Type B pancreatic cell (in vitro differentiated cells): ENCODE data around the gene PKP4. TPM values are rescaled to one million over a fixed set of nuclear protein-coding genes. Genes with fewer than 3 reads are reported as not detected.

Experiments used
- DNase-seq: peaks from one replicate; pipeline ENCODE4 v3.0.0; 2021; ENCODE audit warnings: mixed read lengths; ENCODE audit not compliant: unreplicated experiment; ENCODE audit errors: extremely low spot score
- H3K27ac Mint-ChIP-seq: 2 replicates; pipeline ENCODE4 v1.8.0; 2021; ENCODE audit warnings: mild to moderate bottlenecking, mixed read lengths
- H3K27me3 Mint-ChIP-seq: 2 replicates; pipeline ENCODE4 v1.8.0; 2021; ENCODE audit warnings: mixed read lengths
- H3K36me3 Mint-ChIP-seq: 2 replicates; pipeline ENCODE4 v1.8.0; 2021; ENCODE audit warnings: mixed read lengths
- H3K4me1 Mint-ChIP-seq: one replicate; pipeline ENCODE4 v1.8.0; 2021; ENCODE audit warnings: mixed read lengths; ENCODE audit not compliant: unreplicated experiment
- H3K4me3 Mint-ChIP-seq: 2 replicates; pipeline ENCODE4 v1.8.0; 2021; ENCODE audit warnings: mild to moderate bottlenecking, mixed read lengths
- H3K9me3 Mint-ChIP-seq: 2 replicates; pipeline ENCODE4 v1.8.0; 2021; ENCODE audit warnings: mixed read lengths
- CTCF ChIP-seq: fragments of 200-600 bp; sonication (generic); conservative IDR thresholded peaks from 2 replicates; pipeline ENCODE4 v1.5.0; 2021; ENCODE audit warnings: antibody characterized with exemption, mild to moderate bottlenecking
- total RNA-seq: library from RNA; stranded (reverse); gene quantifications from 2 replicates; pipeline ENCODE4 v1.2.1, GENCODE V29; 2021; ENCODE audit warnings: low replicate concordance

PKP4 gene
- total RNA-seq, 1 donor from 2014 or later, result 73.6 TPM

DNA sequence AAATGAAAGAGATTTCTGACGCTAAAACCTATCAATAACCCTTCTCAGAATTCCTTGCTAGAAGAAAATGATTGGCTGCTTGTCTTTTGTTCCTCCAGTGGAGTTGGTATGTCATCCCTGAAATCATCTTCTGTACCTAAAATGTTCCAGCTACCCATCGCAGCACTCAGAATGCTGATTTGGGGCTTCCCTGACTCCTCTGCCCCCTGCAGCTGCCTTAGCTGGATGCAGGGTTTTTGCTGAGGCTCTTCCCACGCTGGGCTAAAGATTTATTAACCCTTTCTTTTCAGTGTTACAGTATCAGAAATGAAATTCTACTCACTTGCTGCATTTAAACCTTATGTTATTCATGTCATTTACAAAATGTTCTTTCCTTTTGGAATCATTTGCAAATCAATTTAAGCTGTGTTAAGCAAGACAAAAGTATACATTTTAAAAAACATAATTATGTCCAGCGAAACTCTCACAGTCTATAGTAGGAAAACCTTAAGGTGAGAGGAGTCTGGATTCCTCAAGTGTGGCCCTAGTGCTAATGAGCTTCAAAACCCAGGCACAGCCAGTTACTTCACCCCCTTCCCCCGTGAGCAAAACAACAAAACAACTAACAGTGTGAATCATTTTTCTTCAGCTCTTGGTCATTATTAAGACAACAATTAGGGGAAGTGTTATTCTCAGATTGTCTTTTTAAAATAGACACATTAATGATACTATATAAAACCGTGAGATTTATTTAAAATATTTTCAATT lies 32.8 kb downstream of the PKP4 start:
- DNase-seq, result no peak
- Mint-ChIP-seq H3K4me3 (no peak overlapping the region), H3K36me3 (peaks cover 1% of the 10 kb centered on the region), H3K27me3 (no peaks in the 10 kb centered on the region), H3K9me3 (no peaks in the 10 kb centered on the region), H3K4me1 (peaks cover 41% of the 10 kb centered on the region), H3K27ac (no peak overlapping the region)
- no peak for TF ChIP-seq CTCF

DNA sequence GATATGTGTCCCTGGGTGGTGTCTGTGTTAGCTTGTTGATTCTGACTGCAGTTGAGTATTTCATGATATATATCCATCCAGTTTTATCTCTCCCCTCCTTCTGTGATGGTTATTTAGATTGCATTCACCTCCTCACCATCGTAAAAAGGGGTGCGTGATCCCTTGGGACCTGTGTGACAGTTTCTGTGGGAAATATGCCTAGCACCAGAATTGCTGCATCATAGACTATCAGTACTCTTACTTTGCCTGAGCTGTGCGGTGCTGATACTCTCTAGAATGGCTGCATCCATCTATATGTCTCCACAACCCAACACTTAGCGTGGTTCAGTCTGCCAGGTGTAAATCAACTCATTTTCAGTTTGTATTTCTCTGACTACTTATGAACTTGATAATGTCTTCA lies 34.3 kb downstream of the PKP4 start:
- no peaks in the 10 kb centered on the region for H3K9me3 Mint-ChIP-seq
- TF ChIP-seq CTCF, result no peak

DNA sequence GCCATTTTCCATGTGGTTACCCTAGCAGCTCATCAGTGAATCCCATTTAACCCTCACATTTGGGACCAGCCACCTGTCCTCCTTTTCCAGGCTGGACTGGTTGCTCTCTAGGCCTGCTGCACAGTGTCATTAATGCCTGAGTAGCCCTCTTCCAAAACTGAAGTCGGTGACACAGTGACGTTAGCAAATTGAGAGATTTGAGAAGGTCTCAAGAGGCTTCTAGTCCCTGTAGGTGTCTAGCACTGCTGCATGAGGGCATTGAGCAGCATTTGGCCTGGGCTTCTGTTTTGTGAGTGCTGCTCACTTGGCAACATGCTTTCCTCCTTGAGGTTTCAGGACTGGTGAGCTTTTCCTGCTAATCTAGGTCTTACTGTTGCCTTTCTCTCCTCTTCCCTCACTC lies 36.7 kb downstream of the PKP4 start:
- Mint-ChIP-seq H3K36me3 (no peaks in the 10 kb centered on the region), H3K4me1 (peaks cover 35% of the 10 kb centered on the region), H3K4me3 (no peak overlapping the region), H3K27me3 (no peaks in the 10 kb centered on the region), H3K27ac (no peak overlapping the region), H3K9me3 (no peaks in the 10 kb centered on the region)
- TF ChIP-seq CTCF, result no peak
- no peak for DNase-seq

More for the DNA sequence above, 34.3 kb downstream of the PKP4 start:
- Mint-ChIP-seq H3K4me1 (peaks cover 41% of the 10 kb centered on the region), H3K27me3 (no peaks in the 10 kb centered on the region), H3K27ac (no peak overlapping the region), H3K36me3 (no peaks in the 10 kb centered on the region), H3K4me3 (no peak overlapping the region)
- no peak for DNase-seq

DNA sequence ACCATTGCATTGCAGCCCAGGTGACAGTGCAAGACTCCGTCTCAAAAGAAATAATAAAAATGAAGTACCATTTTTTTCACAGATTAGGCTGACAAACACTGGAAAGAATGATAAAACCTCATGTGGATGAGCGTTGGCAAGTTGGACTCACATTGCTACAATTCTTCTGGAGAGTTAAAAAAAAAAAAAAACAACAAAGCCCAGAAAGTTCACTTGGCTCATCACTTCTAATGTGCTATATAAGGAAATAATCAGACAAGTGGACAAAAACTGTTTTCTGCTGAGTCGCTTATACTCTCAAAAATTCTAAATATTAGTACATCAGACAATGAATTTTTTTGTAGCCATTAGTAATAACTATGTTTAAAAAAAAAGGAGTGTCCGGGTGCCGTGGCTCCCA lies 38.4 kb downstream of the PKP4 start:
- TF ChIP-seq CTCF, result no peak
- no peaks in the 10 kb centered on the region for H3K36me3 Mint-ChIP-seq
- no peak for DNase-seq
- no peak overlapping the region for H3K4me3 Mint-ChIP-seq
- no peak overlapping the region for H3K27ac Mint-ChIP-seq
- no peaks in the 10 kb centered on the region for H3K9me3 Mint-ChIP-seq
- H3K4me1 Mint-ChIP-seq, result peaks cover 27% of the 10 kb centered on the region
- H3K27me3 Mint-ChIP-seq, result no peaks in the 10 kb centered on the region

DNA sequence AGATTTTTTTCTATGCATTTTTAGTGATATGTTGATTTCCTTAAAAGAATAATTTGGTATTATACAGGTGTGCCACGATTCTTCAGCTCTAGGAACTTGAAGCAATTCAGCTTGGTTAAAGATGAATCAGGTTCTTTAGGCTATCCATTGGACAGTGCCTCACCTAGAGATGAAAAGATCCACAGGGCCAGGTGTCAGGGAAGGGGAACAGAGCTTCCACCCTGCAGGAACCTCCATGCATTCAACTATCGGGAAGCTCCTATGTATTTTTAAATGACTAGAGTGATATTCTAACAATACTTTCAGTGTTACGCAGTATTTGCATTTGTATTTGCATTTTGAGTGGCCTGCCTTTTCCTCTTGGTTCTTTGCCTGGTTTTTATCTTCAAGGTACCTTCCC lies 40.2 kb downstream of the PKP4 start:
- H3K36me3 Mint-ChIP-seq, result no peaks in the 10 kb centered on the region
- H3K27me3 Mint-ChIP-seq, result no peaks in the 10 kb centered on the region
- peaks cover 36% of the 10 kb centered on the region for H3K4me1 Mint-ChIP-seq
- H3K9me3 Mint-ChIP-seq, result no peaks in the 10 kb centered on the region
- H3K4me3 Mint-ChIP-seq, result no peak overlapping the region
- H3K27ac Mint-ChIP-seq, result no peak overlapping the region
- TF ChIP-seq CTCF, result no peak
- no peak for DNase-seq
